ENCODE results near the gene ZNF428. TPM values are rescaled to one million over a fixed set of nuclear protein-coding genes. Genes with fewer than 3 reads are reported as not detected.
A peak's percentile ranks its signal among the peaks of the same experiment; 100 is the strongest.

The ZNF428 gene
- total and polyA plus RNA-seq, 2 experiments from 2014 or later, result 87.2 to 207 TPM

- no peaks in the 10 kb centered on the region for H3K27me3 ChIP-seq
- no peak overlapping the region for H3K27ac ChIP-seq
- no peaks in the 10 kb centered on the region for H3K9me3 ChIP-seq (ENCODE audit: low read depth)
- peak in 1 of 2 donors; percentile 88 for DNase-seq (ENCODE audit: low read depth in 1 of 2, low spot score in 1 of 2)
- H3K36me3 ChIP-seq, result peaks cover 12% of the 10 kb centered on the region
- TF ChIP-seq CTCF (IDR thresholded peaks at IDR 0.05; ENCODE audit: low read depth, low read length), result no peak
- no peaks in the 10 kb centered on the region for H3K4me1 ChIP-seq (ENCODE audit: low read depth)
- H3K4me3 ChIP-seq, result no peak overlapping the region
Measured at GRCh38 chr19:43562698-43563241, 56.7 kb downstream of the ZNF428 start.

GRCh38 chr19:43562226-43562697, 57.2 kb downstream of the ZNF428 start:
- H3K27me3 ChIP-seq, result no peaks in the 10 kb centered on the region
- H3K36me3 ChIP-seq, result peaks cover 12% of the 10 kb centered on the region
- no peaks in the 10 kb centered on the region for H3K4me1 ChIP-seq (ENCODE audit: low read depth)
- no peak for TF ChIP-seq CTCF (IDR thresholded peaks at IDR 0.05; ENCODE audit: low read depth, low read length)
- H3K9me3 ChIP-seq (ENCODE audit: low read depth), result no peaks in the 10 kb centered on the region
- no peak overlapping the region for H3K27ac ChIP-seq
- no peak for DNase-seq (ENCODE audit: low read depth in 1 of 2, low spot score in 1 of 2)
- H3K4me3 ChIP-seq, result no peak overlapping the region

- H3K9me3 ChIP-seq (ENCODE audit: low read depth), result no peaks in the 10 kb centered on the region
- no peak for TF ChIP-seq CTCF (IDR thresholded peaks at IDR 0.05; ENCODE audit: low read depth, low read length)
- H3K4me3 ChIP-seq, result no peak overlapping the region
- no peak overlapping the region for H3K27ac ChIP-seq
- H3K27me3 ChIP-seq, result no peaks in the 10 kb centered on the region
- no peaks in the 10 kb centered on the region for H3K4me1 ChIP-seq (ENCODE audit: low read depth)
- DNase-seq (ENCODE audit: low read depth in 1 of 2, low spot score in 1 of 2), result no peak
- peaks cover 12% of the 10 kb centered on the region for H3K36me3 ChIP-seq
Measured at GRCh38 chr19:43561139-43561970, 58.1 kb downstream of the ZNF428 start.

DNA sequence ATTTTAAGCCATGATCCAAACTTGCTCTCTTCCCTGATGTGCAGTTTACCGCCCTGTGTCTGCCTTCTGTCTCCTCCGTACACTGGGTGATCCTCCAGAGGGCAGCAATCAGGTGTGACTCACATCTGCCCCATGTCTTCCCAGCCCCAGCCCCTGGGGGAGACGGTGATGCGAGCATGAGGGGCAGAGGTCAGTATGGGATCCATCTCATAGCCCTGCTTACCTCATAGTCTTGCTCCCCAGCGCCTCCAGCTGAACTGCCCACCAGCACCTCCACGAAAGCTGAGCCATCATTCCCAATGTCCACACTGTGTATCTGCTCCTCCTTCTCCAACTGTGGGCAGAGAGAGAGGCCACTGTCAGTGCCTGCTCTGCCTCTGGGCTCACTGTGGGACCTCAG, 58.7 kb downstream of the ZNF428 start:
- no peak overlapping the region for H3K4me3 ChIP-seq
- no peak for DNase-seq (ENCODE audit: low read depth in 1 of 2, low spot score in 1 of 2)
- TF ChIP-seq CTCF (IDR thresholded peaks at IDR 0.05; ENCODE audit: low read depth, low read length), result no peak
- peaks cover 12% of the 10 kb centered on the region for H3K36me3 ChIP-seq
- no peak overlapping the region for H3K27ac ChIP-seq
- no peaks in the 10 kb centered on the region for H3K27me3 ChIP-seq
- no peaks in the 10 kb centered on the region for H3K9me3 ChIP-seq (ENCODE audit: low read depth)
- no peaks in the 10 kb centered on the region for H3K4me1 ChIP-seq (ENCODE audit: low read depth)

Other genes starting within 250 kb of the ZNF428 start
- not detected in 2 replicates for gene TEX101, start 204.7 kb downstream of the ZNF428 start, total RNA-seq
- not detected in 2 replicates for gene TEX101, start 204.7 kb downstream of the ZNF428 start, polyA plus RNA-seq
- 0.67 and 3.2 TPM in 2 replicates for gene LYPD3, start 154.0 kb downstream of the ZNF428 start, total RNA-seq
- gene LYPD3, start 154.0 kb downstream of the ZNF428 start, polyA plus RNA-seq, result 0.73 and 3.5 TPM in 2 replicates
- 19.0 and 45.9 TPM in 2 replicates for gene PHLDB3, start 114.9 kb downstream of the ZNF428 start, total RNA-seq
- 11.2 and 20.0 TPM in 2 replicates for gene PHLDB3, start 114.9 kb downstream of the ZNF428 start, polyA plus RNA-seq
- 35.0 and 46.5 TPM in 2 replicates for gene ETHE1, start 92.4 kb downstream of the ZNF428 start, total RNA-seq
- 31.6 and 41.7 TPM in 2 replicates for gene ETHE1, start 92.4 kb downstream of the ZNF428 start, polyA plus RNA-seq
- 1.8 TPM in 1 of 2 replicates, not detected in the other for gene ZNF575, start 86.4 kb downstream of the ZNF428 start, total RNA-seq
- gene ZNF575, start 86.4 kb downstream of the ZNF428 start, polyA plus RNA-seq, result 0.72 and 3.3 TPM in 2 replicates
- 82.5 and 85.3 TPM in 2 replicates for gene XRCC1, start 44.1 kb downstream of the ZNF428 start, total RNA-seq
- 52.0 and 52.7 TPM in 2 replicates for gene XRCC1, start 44.1 kb downstream of the ZNF428 start, polyA plus RNA-seq
- gene PINLYP, start 43.8 kb downstream of the ZNF428 start, total RNA-seq, result 9.2 and 12.1 TPM in 2 replicates
- gene PINLYP, start 43.8 kb downstream of the ZNF428 start, polyA plus RNA-seq, result 8.7 and 12.8 TPM in 2 replicates
- 39.0 and 49.6 TPM in 2 replicates for gene IRGQ, start 23.5 kb downstream of the ZNF428 start, total RNA-seq
- 21.1 and 22.4 TPM in 2 replicates for gene IRGQ, start 23.5 kb downstream of the ZNF428 start, polyA plus RNA-seq
- 12.5 and 12.6 TPM in 2 replicates for gene ZNF576, start 23.0 kb downstream of the ZNF428 start, total RNA-seq
- 13.1 and 14.6 TPM in 2 replicates for gene ZNF576, start 23.0 kb downstream of the ZNF428 start, polyA plus RNA-seq
- 0.18 and 0.30 TPM in 2 replicates for gene SRRM5, start 7.5 kb downstream of the ZNF428 start, total RNA-seq
- gene SRRM5, start 7.5 kb downstream of the ZNF428 start, polyA plus RNA-seq, result 0.50 TPM in 1 of 2 replicates, not detected in the other
- gene CADM4, start 20.2 kb upstream of the ZNF428 start, total RNA-seq, result 40.5 and 59.6 TPM in 2 replicates
- gene CADM4, start 20.2 kb upstream of the ZNF428 start, polyA plus RNA-seq, result 12.3 and 13.3 TPM in 2 replicates
- 2.0 and 7.5 TPM in 2 replicates for gene PLAUR, start 50.5 kb upstream of the ZNF428 start, total RNA-seq
- 3.8 TPM in 2 replicates for gene PLAUR, start 50.5 kb upstream of the ZNF428 start, polyA plus RNA-seq
- gene IRGC, start 96.4 kb upstream of the ZNF428 start, total RNA-seq, result not detected in 2 replicates
- not detected in 2 replicates for gene IRGC, start 96.4 kb upstream of the ZNF428 start, polyA plus RNA-seq
- gene SMG9, start 135.3 kb upstream of the ZNF428 start, total RNA-seq, result 41.2 and 54.1 TPM in 2 replicates
- gene SMG9, start 135.3 kb upstream of the ZNF428 start, polyA plus RNA-seq, result 59.5 and 72.3 TPM in 2 replicates
- gene KCNN4, start 161.3 kb upstream of the ZNF428 start, total RNA-seq, result 0.60 and 1.5 TPM in 2 replicates
- gene KCNN4, start 161.3 kb upstream of the ZNF428 start, polyA plus RNA-seq, result not detected in 2 replicates
- gene LYPD5, start 182.8 kb upstream of the ZNF428 start, total RNA-seq, result 0.11 TPM in 1 of 2 replicates, not detected in the other
- 0.56 TPM in 1 of 2 replicates, not detected in the other for gene LYPD5, start 182.8 kb upstream of the ZNF428 start, polyA plus RNA-seq
- 26.8 and 33.7 TPM in 2 replicates for gene ZNF283, start 207.7 kb upstream of the ZNF428 start, total RNA-seq
- 9.8 and 22.4 TPM in 2 replicates for gene ZNF283, start 207.7 kb upstream of the ZNF428 start, polyA plus RNA-seq